WTC11 (cell line): ENCODE results near the gene IGLL5. TPM values are rescaled to one million over a fixed set of nuclear protein-coding genes. Genes with fewer than 3 reads are reported as not detected.

Experiments used
- ATAC-seq: fragments of 200-7000 bp; cut with Tn5 transposase; 2 replicates; pipeline ENCODE4 v1.10.0; 2021; ENCODE audit warnings: mild to moderate bottlenecking, moderate library complexity
- CTCF ChIA-PET: fragments of 300-600 bp; sonication (Branson Sonifier 250); formaldehyde crosslinking; loops from one replicate; lab custom pipeline; 2021; ENCODE audit warnings: antibody characterized with exemption; lab: Charles Lee
- POLR2A ChIA-PET: fragments of 350-600 bp; sonication (Branson Sonifier 250); formaldehyde crosslinking; loops from one replicate; lab custom pipeline; 2021; ENCODE audit warnings: antibody characterized with exemption; lab: Charles Lee
- DNase-seq: peaks from one replicate; pipeline ENCODE4 v3.0.0; 2021; ENCODE audit warnings: low spot score
- H3K27ac Mint-ChIP-seq: 2 replicates; pipeline ENCODE4 v1.8.0; 2021; ENCODE audit warnings: mixed read lengths
- H3K27me3 Mint-ChIP-seq: 2 replicates; pipeline ENCODE4 v1.8.0; 2021; ENCODE audit warnings: low read depth, mild to moderate bottlenecking, moderate library complexity, mixed read lengths
- H3K36me3 Mint-ChIP-seq: 2 replicates; pipeline ENCODE4 v1.8.0; 2021; ENCODE audit warnings: mixed read lengths
- H3K4me1 Mint-ChIP-seq: 2 replicates; pipeline ENCODE4 v1.8.0; 2022; ENCODE audit warnings: mixed read lengths
- H3K4me3 Mint-ChIP-seq: 2 replicates; pipeline ENCODE4 v1.8.0; 2021; ENCODE audit warnings: mild to moderate bottlenecking, moderate library complexity, mixed read lengths
- H3K9me3 Mint-ChIP-seq: 2 replicates; pipeline ENCODE4 v1.8.0; 2021; ENCODE audit warnings: mixed read lengths
- AR ChIP-seq: fragments of 250-450 bp; sonication (Bioruptor Pico); IDR thresholded peaks from 2 replicates; pipeline ENCODE4 v1.9.0; 2021; ENCODE audit warnings: mild to moderate bottlenecking
- ARID4B ChIP-seq: sonication (generic); formaldehyde crosslinking; IDR thresholded peaks from 2 replicates; pipeline ENCODE4 v1.8.0; 2023; ENCODE audit warnings: missing genetic modification reagents, mild to moderate bottlenecking, borderline replicate concordance
- CREB1 ChIP-seq: sonication (generic); formaldehyde crosslinking; IDR thresholded peaks from 2 replicates; pipeline ENCODE4 v1.8.0; 2023; ENCODE audit warnings: mild to moderate bottlenecking, missing genetic modification reagents
- E2F1 ChIP-seq: sonication (generic); formaldehyde crosslinking; IDR thresholded peaks from 2 replicates; pipeline ENCODE4 v1.8.0; 2022; ENCODE audit warnings: mild to moderate bottlenecking, missing genetic modification reagents
- E2F5 ChIP-seq: sonication (generic); formaldehyde crosslinking; IDR thresholded peaks from 2 replicates; pipeline ENCODE4 v1.8.1; 2022; ENCODE audit warnings: mild to moderate bottlenecking, moderate library complexity, missing genetic modification reagents
- ETV6 ChIP-seq: sonication (generic); formaldehyde crosslinking; IDR thresholded peaks from 2 replicates; pipeline ENCODE4 v1.8.1; 2022; ENCODE audit warnings: mild to moderate bottlenecking, missing genetic modification reagents
- FOXJ3 ChIP-seq: sonication (generic); formaldehyde crosslinking; IDR thresholded peaks from 2 replicates; pipeline ENCODE4 v1.9.0; 2021; ENCODE audit warnings: missing genetic modification reagents, mild to moderate bottlenecking, borderline replicate concordance
- FOXP1 ChIP-seq: sonication (generic); formaldehyde crosslinking; IDR thresholded peaks from 2 replicates; pipeline ENCODE4 v1.8.0; 2022; ENCODE audit warnings: missing genetic modification reagents, mild to moderate bottlenecking, moderate library complexity, borderline replicate concordance
- IRF2 ChIP-seq: sonication (generic); formaldehyde crosslinking; IDR thresholded peaks from 2 replicates; pipeline ENCODE4 v1.8.0; 2022; ENCODE audit warnings: low read depth, missing genetic modification reagents, borderline replicate concordance
- MLX ChIP-seq: sonication (generic); formaldehyde crosslinking; IDR thresholded peaks from 2 replicates; pipeline ENCODE4 v1.8.1; 2023; ENCODE audit warnings: mild to moderate bottlenecking, missing genetic modification reagents, moderate library complexity
- NR1H2 ChIP-seq: sonication (generic); formaldehyde crosslinking; IDR thresholded peaks from 2 replicates; pipeline ENCODE4 v1.9.0; 2021; ENCODE audit warnings: mild to moderate bottlenecking, moderate library complexity, missing genetic modification reagents
- NR2C2 ChIP-seq: sonication (generic); formaldehyde crosslinking; IDR thresholded peaks from 2 replicates; pipeline ENCODE4 v1.8.0; 2022; ENCODE audit warnings: mild to moderate bottlenecking, missing genetic modification reagents
- RELA ChIP-seq: sonication (generic); formaldehyde crosslinking; IDR thresholded peaks from 2 replicates; pipeline ENCODE4 v1.8.1; 2022; ENCODE audit warnings: missing genetic modification reagents, mild to moderate bottlenecking, borderline replicate concordance
- RORB ChIP-seq: fragments of 250-450 bp; sonication (Bioruptor Pico); IDR thresholded peaks from 2 replicates; pipeline ENCODE4 v1.9.0; 2021; ENCODE audit warnings: mild to moderate bottlenecking
- ZNF121 ChIP-seq: sonication (generic); formaldehyde crosslinking; IDR thresholded peaks from 2 replicates; pipeline ENCODE4 v1.8.0; 2023; ENCODE audit warnings: missing genetic modification reagents
- ZNF423 ChIP-seq: fragments of 250-450 bp; sonication (Bioruptor Pico); IDR thresholded peaks from 2 replicates; pipeline ENCODE4 v2.1.2; 2022; ENCODE audit warnings: mild to moderate bottlenecking, moderate library complexity
- ZNF512 ChIP-seq: sonication (generic); formaldehyde crosslinking; IDR thresholded peaks from 2 replicates; pipeline ENCODE4 v1.8.1; 2022; ENCODE audit warnings: missing genetic modification reagents, borderline replicate concordance
- total RNA-seq: library from RNA; stranded (reverse); gene quantifications from 3 replicates; pipeline ENCODE4 v1.2.3, GENCODE V29; 2021

IGLL5 gene
- total RNA-seq, 1 experiment from 2014 or later: not detected

GRCh38 chr22:22922954-22923319, 35.3 kb downstream of the IGLL5 start:
- H3K27me3 Mint-ChIP-seq: peaks cover 85% of the 10 kb centered on the region
- peaks cover 23% of the 10 kb centered on the region for H3K4me1 Mint-ChIP-seq
- no peak overlapping the region for H3K27ac Mint-ChIP-seq
- no peak for DNase-seq
- POLR2A ChIA-PET: no interaction called here
- TF ChIP-seq ETV6 (CRISPR knock-in tag) (no peak), ZNF121 (CRISPR knock-in tag) (no peak), E2F5 (CRISPR knock-in tag) (no peak), AR (CRISPR knock-in tag) (no peak)
- TF ChIP-seq, all 79 proteins: peak for 0
- CTCF ChIA-PET: interaction anchor here (1.2 kb wide), 1 partner anchor 19 kb away, joined by 3 read pairs; no protein-coding TSS in a partner anchor
- Mint-ChIP-seq H3K4me3 (no peak overlapping the region), H3K36me3 (no peaks in the 10 kb centered on the region), H3K9me3 (no peaks in the 10 kb centered on the region)
- ATAC-seq: no peak

- H3K27me3 Mint-ChIP-seq: peaks cover 84% of the 10 kb centered on the region
- H3K27ac Mint-ChIP-seq: no peak overlapping the region
- ATAC-seq: no peak
- H3K9me3 Mint-ChIP-seq: no peaks in the 10 kb centered on the region
- POLR2A ChIA-PET: no interaction called here
- DNase-seq: no peak
- H3K4me1 Mint-ChIP-seq: peaks cover 23% of the 10 kb centered on the region
- CTCF ChIA-PET: interaction anchor here (1.2 kb wide), 1 partner anchor 19 kb away, joined by 3 read pairs; no protein-coding TSS in a partner anchor
- TF ChIP-seq FOXJ3 (CRISPR knock-in tag): no peak
- no peak for TF ChIP-seq RORB (CRISPR knock-in tag)
- TF ChIP-seq ZNF423 (CRISPR knock-in tag): no peak
- TF ChIP-seq AR (CRISPR knock-in tag): no peak
- no peak for TF ChIP-seq CREB1 (CRISPR knock-in tag)
- no peak for TF ChIP-seq ZNF512 (CRISPR knock-in tag)
- TF ChIP-seq NR2C2 (CRISPR knock-in tag): no peak
- TF ChIP-seq IRF2 (CRISPR knock-in tag): no peak
- no peak overlapping the region for H3K4me3 Mint-ChIP-seq
- no peaks in the 10 kb centered on the region for H3K36me3 Mint-ChIP-seq
Observed at GRCh38 chr22:22923379-22923778, 35.8 kb downstream of the IGLL5 start.

GRCh38 chr22:22923930-22924329, 36.3 kb downstream of the IGLL5 start:
- ATAC-seq (no peak), DNase-seq (no peak)
- H3K9me3 Mint-ChIP-seq: no peaks in the 10 kb centered on the region
- peaks cover 83% of the 10 kb centered on the region for H3K27me3 Mint-ChIP-seq
- no peak overlapping the region for H3K27ac Mint-ChIP-seq
- peaks cover 23% of the 10 kb centered on the region for H3K4me1 Mint-ChIP-seq
- no peaks in the 10 kb centered on the region for H3K36me3 Mint-ChIP-seq
- ChIA-PET CTCF (interaction anchor here (1.0 to 1.4 kb wide), 2 partner anchors 12 to 20 kb away, joined by 3 to 4 read pairs; no protein-coding TSS in a partner anchor), POLR2A (no interaction called here)
- no peak overlapping the region for H3K4me3 Mint-ChIP-seq
- TF ChIP-seq MLX (CRISPR knock-in tag) (no peak), E2F1 (CRISPR knock-in tag) (no peak), ARID4B (no peak), CREB1 (CRISPR knock-in tag) (no peak), FOXP1 (CRISPR knock-in tag) (no peak), NR1H2 (CRISPR knock-in tag) (no peak), RELA (no peak)
